HCT116 (cell line): ENCODE measurements around the gene RACGAP1. TPM values are rescaled to one million over a fixed set of nuclear protein-coding genes. Genes with fewer than 3 reads are reported as not detected.

ENCODE experiments used
- ATAC-seq: fragments of 200-7000 bp; cut with Tn5 transposase; 2 replicates; pipeline ENCODE4 v1.9.1; 2020; ENCODE audit warnings: mild to moderate bottlenecking, moderate library complexity
- BruUV-seq: library from RNA; stranded (reverse); fragments of 400-500 nt; replicated peaks from 2 replicates; lab custom pipeline; 2021; lab: Mats Ljungman, UMichigan
- CTCF ChIA-PET: fragments of 300-600 bp; sonication (Branson Sonifier 250); formaldehyde crosslinking; loops from one replicate; lab custom pipeline; 2021; ENCODE audit warnings: antibody characterized with exemption; lab: Charles Lee
- POLR2A ChIA-PET: fragments of 300-600, 350-600 bp; sonication (Branson Sonifier 250); formaldehyde crosslinking; loops from one replicate; lab custom pipeline; 2021; ENCODE audit warnings: antibody characterized with exemption; lab: Charles Lee
- RAD21 ChIA-PET, 2 experiments: fragments of 300-600 bp; sonication (Branson Sonifier 250); formaldehyde crosslinking; loops; one replicate each; lab custom pipeline; 2023; ENCODE audit warnings: low total read pairs in 2 of 2; ENCODE audit not compliant: uncharacterized antibody in 2 of 2, unreplicated experiment in 2 of 2, low non-redundant PET in 1 of 2; lab: Charles Lee
- DNase-seq: peaks from one replicate; pipeline ENCODE4 v3.0.0-alpha.2; 2010; ENCODE audit warnings: low read depth, low spot score
- H2AFZ ChIP-seq: fragments of 200-600 bp; shearing (Covaris generic), sonication (generic); 2 replicates; pipeline ENCODE4 v1.6.1; 2017; ENCODE audit warnings: low read depth, mixed run types, mixed read lengths, antibody characterized with exemption, low read length; ENCODE audit not compliant: poor library complexity, severe bottlenecking
- H3K27ac ChIP-seq: 2 replicates; pipeline ENCODE4 v1.5.1; 2012; ENCODE audit warnings: low read depth, low read length
- H3K27me3 ChIP-seq: fragments of 200-600 bp; sonication (generic); 2 replicates; pipeline ENCODE4 v1.6.1; 2016; ENCODE audit warnings: mixed run types, low read length, mixed read lengths; ENCODE audit not compliant: insufficient read depth
- H3K36me3 ChIP-seq, 2 experiments: fragments of 200-500 bp in 1 of 2; fragments of 200-600 bp in 1 of 2; sonication (Bioruptor generic) in 1 of 2; sonication (generic) in 1 of 2; 2 replicates each; pipeline versions ENCODE4 v1.5.1 to v1.6.1; 2014 to 2016; ENCODE audit warnings: low read length in 2 of 2, inconsistent platforms in 1 of 2, mixed read lengths in 1 of 2, mixed run types in 1 of 2; ENCODE audit not compliant: insufficient read depth in 2 of 2, control insufficient read depth in 1 of 2
- H3K4me1 ChIP-seq, 2 experiments: fragments of 200-600 bp in 1 of 2; sonication (generic) in 1 of 2; 2 replicates each; pipeline versions ENCODE4 v1.5.1 to v1.6.1; 2012 to 2017; ENCODE audit warnings: low read length in 2 of 2, inconsistent platforms in 1 of 2, mild to moderate bottlenecking in 1 of 2, mixed read lengths in 1 of 2, mixed run types in 1 of 2, moderate library complexity in 1 of 2; ENCODE audit not compliant: insufficient read depth in 2 of 2, control insufficient read depth in 1 of 2
- H3K4me2 ChIP-seq: fragments of 200-600 bp; sonication (generic); 2 replicates; pipeline ENCODE4 v1.6.1; 2017; ENCODE audit warnings: mixed run types, low read length, mixed read lengths
- H3K4me3 ChIP-seq, 2 experiments: fragments of 200-600 bp in 1 of 2; sonication (generic) in 1 of 2; replicated peaks in 1 of 2; 2 replicates each; pipeline ENCODE4 v1.5.1; 2011 to 2016; ENCODE audit warnings: low read length in 2 of 2, control low read depth in 1 of 2, low read depth in 1 of 2, mild to moderate bottlenecking in 1 of 2, mixed read lengths in 1 of 2, mixed run types in 1 of 2
- H3K79me2 ChIP-seq: fragments of 200-600 bp; sonication (generic); 2 replicates; pipeline ENCODE4 v1.6.1; 2017; ENCODE audit warnings: mild to moderate bottlenecking, mixed run types, low read length, moderate library complexity, mixed read lengths; ENCODE audit not compliant: insufficient read depth
- H3K9ac ChIP-seq: fragments of 200-600 bp; sonication (generic); 2 replicates; pipeline ENCODE4 v1.6.1; 2016; ENCODE audit warnings: low read length, mixed read lengths
- H3K9me2 ChIP-seq: fragments of 200-600 bp; sonication (generic), shearing (Covaris generic); 2 replicates; pipeline ENCODE4 v1.6.1; 2017; ENCODE audit warnings: mixed run types, mild to moderate bottlenecking, moderate library complexity; ENCODE audit not compliant: insufficient read depth
- H3K9me3 ChIP-seq, 2 experiments: fragments of 200-500 bp in 1 of 2; fragments of 200-600 bp in 1 of 2; sonication (Bioruptor generic) in 1 of 2; sonication (generic) in 1 of 2; 2 replicates each; pipeline ENCODE4 v1.6.1; 2014 to 2017; ENCODE audit warnings: low read length in 2 of 2, mixed read lengths in 2 of 2, inconsistent platforms in 1 of 2, low read depth in 1 of 2, mild to moderate bottlenecking in 1 of 2, mixed run types in 1 of 2, moderate library complexity in 1 of 2; ENCODE audit not compliant: control insufficient read depth in 1 of 2, insufficient read depth in 1 of 2
- H4K20me1 ChIP-seq: fragments of 200-600 bp; sonication (generic), shearing (Covaris generic); 2 replicates; pipeline ENCODE4 v1.6.1; 2017; ENCODE audit warnings: mixed run types, mild to moderate bottlenecking, moderate library complexity; ENCODE audit not compliant: insufficient read depth
- CBX3 ChIP-seq: IDR thresholded peaks from 2 replicates; pipeline ENCODE4 v1.6.1; 2012; ENCODE audit warnings: low read depth
- EGR1 ChIP-seq: IDR thresholded peaks from 2 replicates; pipeline ENCODE4 v1.6.1; 2012; ENCODE audit warnings: low read depth
- ELF1 ChIP-seq: IDR thresholded peaks from 2 replicates; pipeline ENCODE4 v1.6.1; 2012; ENCODE audit warnings: low read depth, borderline replicate concordance
- FOSL1 ChIP-seq: IDR thresholded peaks from 2 replicates; pipeline ENCODE4 v1.6.1; 2012; ENCODE audit warnings: low read depth
- JUND ChIP-seq: IDR thresholded peaks from 2 replicates; pipeline ENCODE4 v1.6.1; 2012
- MAX ChIP-seq: IDR thresholded peaks from 2 replicates; pipeline ENCODE4 v1.6.1; 2012
- POLR2A ChIP-seq: IDR thresholded peaks from 2 replicates; pipeline ENCODE4 v1.7.0; 2011; ENCODE audit warnings: borderline replicate concordance; ENCODE audit not compliant: insufficient read depth, insufficient read length; ENCODE audit errors: extremely low read depth
- POLR2AphosphoS5 ChIP-seq: IDR thresholded peaks from 2 replicates; pipeline ENCODE4 v1.6.1; 2011; ENCODE audit warnings: mild to moderate bottlenecking, low read depth, low read length, moderate library complexity
- SP1 ChIP-seq: IDR thresholded peaks from 2 replicates; pipeline ENCODE4 v1.6.1; 2012; ENCODE audit warnings: low read depth
- SRF ChIP-seq: IDR thresholded peaks from 2 replicates; pipeline ENCODE4 v1.6.1; 2012; ENCODE audit warnings: low read depth
- TCF7L2 ChIP-seq: IDR thresholded peaks from 2 replicates; pipeline ENCODE4 v1.7.0; 2011; ENCODE audit warnings: borderline replicate concordance, inconsistent platforms; ENCODE audit not compliant: insufficient read depth, insufficient read length; ENCODE audit errors: extremely low read depth
- ZBTB33 ChIP-seq: IDR thresholded peaks from 2 replicates; pipeline ENCODE4 v1.6.1; 2011; ENCODE audit warnings: mild to moderate bottlenecking, low read length, moderate library complexity; ENCODE audit not compliant: insufficient replicate concordance; ENCODE audit errors: extremely low read depth
- ZNF274 ChIP-seq: fragments of 200-500 bp; sonication (Bioruptor generic); IDR thresholded peaks from 2 replicates; pipeline ENCODE4 v1.6.1; 2014; ENCODE audit warnings: mild to moderate bottlenecking, low read depth, low read length, inconsistent platforms
- intact Hi-C: fragments of 100-400 bp; cut with micrococcal nuclease; formaldehyde crosslinking; loops from 2 replicates; pipeline ENCODE4 v1.10.0; 2022
- total RNA-seq: library from RNA; stranded (reverse); gene quantifications from one replicate; pipeline ENCODE4 v1.2.1, GENCODE V29; 2021; ENCODE audit not compliant: unreplicated experiment
- TF ChIP-seq, protein P1 (sequence below): IDR thresholded peaks from 2 replicates; pipeline ENCODE4 v1.6.1; 2012
- TF ChIP-seq, protein P2 (sequence below), 3 experiments: fragments of 200-600 bp in 1 of 3; sonication (generic) in 1 of 3; IDR thresholded peaks in 2 of 3; conservative IDR thresholded peaks in 1 of 3; 2 replicates each; pipeline ENCODE4 v1.5.1; 2012 to 2017; ENCODE audit warnings: low read depth in 2 of 3, low read length in 2 of 3, antibody characterized with exemption in 1 of 3, borderline replicate concordance in 1 of 3, control low read depth in 1 of 3, mild to moderate bottlenecking in 1 of 3, mixed read lengths in 1 of 3, mixed run types in 1 of 3, moderate library complexity in 1 of 3; ENCODE audit not compliant: insufficient read depth in 1 of 3

The RACGAP1 gene
- total RNA-seq, 1 experiment from 2014 or later: 147 TPM

DNA sequence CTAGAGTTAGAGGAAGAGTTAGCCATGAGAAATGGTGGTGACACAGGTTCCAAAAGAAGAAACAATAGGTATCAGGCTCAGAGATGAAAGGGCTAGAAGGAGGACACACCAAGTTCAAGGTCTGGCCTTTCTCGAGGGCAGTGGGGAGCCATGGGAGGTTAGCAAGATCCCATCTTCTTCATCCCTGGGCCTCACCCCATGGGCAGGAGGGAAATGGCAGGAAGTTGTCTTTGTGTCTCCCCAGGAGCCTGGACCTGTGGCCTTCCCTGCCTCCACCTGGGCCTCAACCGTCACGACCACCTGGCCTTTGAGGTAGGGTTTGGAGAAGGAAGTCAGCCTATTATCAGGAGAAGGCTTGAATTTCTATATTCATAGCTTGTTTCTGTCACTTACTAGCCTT is 80.6 kb downstream of the RACGAP1 start:
- H3K9me2 ChIP-seq: no peaks in the 10 kb centered on the region
- DNase-seq: no peak
- ChIA-PET RAD21 (no interaction called here), POLR2A (interaction anchor here (1.1 kb wide), 1 partner anchor 35 kb away, joined by 3 read pairs; no protein-coding TSS in a partner anchor), CTCF (interaction anchor here (1.2 to 4.0 kb wide), 10 partner anchors 10 to 140 kb away, joined by 3 to 45 read pairs (median 14); partner anchors contain the start of gene SMARCD1)
- no peak overlapping the region for H3K4me3 ChIP-seq
- TF ChIP-seq, protein P1, sequence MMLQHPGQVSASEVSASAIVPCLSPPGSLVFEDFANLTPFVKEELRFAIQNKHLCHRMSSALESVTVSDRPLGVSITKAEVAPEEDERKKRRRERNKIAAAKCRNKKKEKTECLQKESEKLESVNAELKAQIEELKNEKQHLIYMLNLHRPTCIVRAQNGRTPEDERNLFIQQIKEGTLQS: no peak
- TF ChIP-seq ZBTB33: no peak
- no peaks in the 10 kb centered on the region for H3K79me2 ChIP-seq
- H3K36me3 ChIP-seq: no peaks in the 10 kb centered on the region
- intact Hi-C loops: no loop called here
- no peaks in the 10 kb centered on the region for H4K20me1 ChIP-seq
- no peak overlapping the region for H3K9ac ChIP-seq
- no peaks in the 10 kb centered on the region for H3K9me3 ChIP-seq
- no peak overlapping the region for H3K4me2 ChIP-seq
- H3K27me3 ChIP-seq: no peaks in the 10 kb centered on the region
- no peak for ATAC-seq
- H2AFZ ChIP-seq: no peak overlapping the region
- H3K27ac ChIP-seq: no peak overlapping the region
- no TSS peak for BruUV-seq
- H3K4me1 ChIP-seq: peaks cover 3 to 13% of the 10 kb centered on the region in 2 experiments; a peak in 3 of 4 replicates

DNA sequence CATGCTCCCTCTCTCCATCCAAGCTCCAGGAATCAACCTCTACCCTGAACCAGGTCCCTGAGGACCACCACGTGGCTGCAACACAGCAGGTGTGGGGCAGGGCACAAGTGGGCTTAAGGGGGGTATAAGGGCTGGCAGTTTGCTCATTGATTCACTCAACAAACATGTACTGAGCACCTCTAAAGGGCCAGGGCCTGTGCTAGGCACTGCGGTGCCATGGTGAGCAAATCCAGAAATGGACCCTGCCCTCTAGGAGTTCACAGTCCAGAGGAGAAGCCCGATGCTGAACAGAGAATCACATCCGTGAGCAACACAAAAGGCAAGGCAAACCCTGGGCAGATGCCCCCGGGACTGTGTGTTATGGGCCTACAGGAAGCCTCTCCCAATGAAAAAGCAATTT is 81.2 kb downstream of the RACGAP1 start:
- intact Hi-C loops: no loop called here
- Histone ChIP-seq H3K36me3 (no peaks in the 10 kb centered on the region), H3K4me2 (no peak overlapping the region), H3K4me3 (no peak overlapping the region), H2AFZ (no peak overlapping the region), H3K9ac (no peak overlapping the region), H3K27ac (no peak overlapping the region), H3K79me2 (no peaks in the 10 kb centered on the region), H3K27me3 (no peaks in the 10 kb centered on the region), H4K20me1 (no peaks in the 10 kb centered on the region), H3K9me2 (no peaks in the 10 kb centered on the region), H3K4me1 (peaks cover 3 to 13% of the 10 kb centered on the region in 2 experiments; a peak in 3 of 4 replicates), H3K9me3 (no peaks in the 10 kb centered on the region)
- no peak for TF ChIP-seq EGR1
- no peak for TF ChIP-seq JUND
- TF ChIP-seq SP1: no peak
- no peak for TF ChIP-seq TCF7L2
- no peak for TF ChIP-seq POLR2A
- no peak for TF ChIP-seq ELF1
- no peak for TF ChIP-seq SRF
- TF ChIP-seq, protein P2, sequence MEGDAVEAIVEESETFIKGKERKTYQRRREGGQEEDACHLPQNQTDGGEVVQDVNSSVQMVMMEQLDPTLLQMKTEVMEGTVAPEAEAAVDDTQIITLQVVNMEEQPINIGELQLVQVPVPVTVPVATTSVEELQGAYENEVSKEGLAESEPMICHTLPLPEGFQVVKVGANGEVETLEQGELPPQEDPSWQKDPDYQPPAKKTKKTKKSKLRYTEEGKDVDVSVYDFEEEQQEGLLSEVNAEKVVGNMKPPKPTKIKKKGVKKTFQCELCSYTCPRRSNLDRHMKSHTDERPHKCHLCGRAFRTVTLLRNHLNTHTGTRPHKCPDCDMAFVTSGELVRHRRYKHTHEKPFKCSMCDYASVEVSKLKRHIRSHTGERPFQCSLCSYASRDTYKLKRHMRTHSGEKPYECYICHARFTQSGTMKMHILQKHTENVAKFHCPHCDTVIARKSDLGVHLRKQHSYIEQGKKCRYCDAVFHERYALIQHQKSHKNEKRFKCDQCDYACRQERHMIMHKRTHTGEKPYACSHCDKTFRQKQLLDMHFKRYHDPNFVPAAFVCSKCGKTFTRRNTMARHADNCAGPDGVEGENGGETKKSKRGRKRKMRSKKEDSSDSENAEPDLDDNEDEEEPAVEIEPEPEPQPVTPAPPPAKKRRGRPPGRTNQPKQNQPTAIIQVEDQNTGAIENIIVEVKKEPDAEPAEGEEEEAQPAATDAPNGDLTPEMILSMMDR (IDR thresholded peaks at IDR 0.05 in 2 of 3, conservative IDR thresholded peaks at IDR 0.05 in 1 of 3; ENCODE audit: borderline replicate concordance in 1 of 3, insufficient read depth in 1 of 3, low read depth in 2 of 3, low read length in 2 of 3): no peak
- TF ChIP-seq POLR2AphosphoS5: no peak
- TF ChIP-seq ZNF274: no peak
- TF ChIP-seq MAX: no peak
- TF ChIP-seq CBX3: no peak
- no peak for TF ChIP-seq FOSL1
- POLR2A ChIA-PET: no interaction called here
- DNase-seq: no peak
- no TSS peak for BruUV-seq
- no peak for ATAC-seq
- CTCF ChIA-PET: no interaction called here
- RAD21 ChIA-PET: no interaction called here
